ENCODE results near the gene MAP3K14. TPM values are rescaled to one million over a fixed set of nuclear protein-coding genes. Genes with fewer than 3 reads are reported as not detected.
A peak's percentile ranks its signal among the peaks of the same experiment; 100 is the strongest.
"Not testable (repeated sequence)": the region's sequence is repeated elsewhere in the genome, so short reads cannot be mapped to it uniquely, and the experiment has no call there.

The MAP3K14 gene
- total and polyA plus RNA-seq, 2 experiments from 2014 or later = 2.3 to 3.0 TPM

- DNase-seq (ENCODE audit: low spot score) = no peak
- H4K20me1 ChIP-seq (ENCODE audit: insufficient read depth, poor library complexity, severe bottlenecking) = no peaks in the 10 kb centered on the region
- WGBS (ENCODE audit: low lambda C conversion rate, missing lambda C conversion rate) = 97% methylated on average over 4 of the region's 4 CpGs
- H2AFZ ChIP-seq = no peak overlapping the region
- H3K9me3 ChIP-seq (ENCODE audit: low read depth) = no peaks in the 10 kb centered on the region
- no peaks in the 10 kb centered on the region for H3K36me3 ChIP-seq (replicated peaks; ENCODE audit: insufficient read depth, low read depth)
- no peak overlapping the region for H3K27ac ChIP-seq
- H3K4me3 ChIP-seq = no peak overlapping the region
- H3K4me2 ChIP-seq = no peak overlapping the region
- H3K9me2 ChIP-seq (replicated peaks; ENCODE audit: insufficient read depth) = no peaks in the 10 kb centered on the region
- peaks cover 1% of the 10 kb centered on the region for H3K4me1 ChIP-seq (ENCODE audit: insufficient read depth)
- H3K27me3 ChIP-seq = no peaks in the 10 kb centered on the region
- TF ChIP-seq EZH2 (IDR thresholded peaks at IDR 0.05; ENCODE audit: borderline replicate concordance) = no peak
- no peak for TF ChIP-seq CTCF (IDR thresholded peaks at IDR 0.05; ENCODE audit: poor library complexity)
- no peak for TF ChIP-seq EZH2phosphoT487 (IDR thresholded peaks at IDR 0.05; ENCODE audit: low read depth, severe bottlenecking, unreplicated experiment)
- H3K79me2 ChIP-seq = peaks cover 2% of the 10 kb centered on the region
These were observed 62.9 kb downstream of the MAP3K14 start for GRCh38 chr17:45253879-45254278.

- H3K27ac ChIP-seq; H2AFZ ChIP-seq; H3K36me3 ChIP-seq (replicated peaks; ENCODE audit: insufficient read depth, low read depth); H3K4me2 ChIP-seq; H3K4me3 ChIP-seq; H3K79me2 ChIP-seq; H3K4me1 ChIP-seq (ENCODE audit: insufficient read depth); H3K9me3 ChIP-seq (ENCODE audit: low read depth); DNase-seq (ENCODE audit: low spot score); H3K27me3 ChIP-seq; H3K9me2 ChIP-seq (replicated peaks; ENCODE audit: insufficient read depth); H4K20me1 ChIP-seq (ENCODE audit: insufficient read depth, poor library complexity, severe bottlenecking): not testable (repeated sequence)
- WGBS (ENCODE audit: low lambda C conversion rate, missing lambda C conversion rate) = 94% methylated on average over 7 of the region's 7 CpGs
These were observed 63.6 kb downstream of the MAP3K14 start for GRCh38 chr17:45253237-45253636.

GRCh38 chr17:45251931-45252330 lies 64.9 kb downstream of the MAP3K14 start:
- H4K20me1 ChIP-seq (ENCODE audit: insufficient read depth, poor library complexity, severe bottlenecking) = no peaks in the 10 kb centered on the region
- H3K36me3 ChIP-seq (replicated peaks; ENCODE audit: insufficient read depth, low read depth) = no peaks in the 10 kb centered on the region
- no peaks in the 10 kb centered on the region for H3K27me3 ChIP-seq
- TF ChIP-seq CTCF (IDR thresholded peaks at IDR 0.05; ENCODE audit: poor library complexity) (no peak), EZH2 (IDR thresholded peaks at IDR 0.05; ENCODE audit: borderline replicate concordance) (no peak), EZH2phosphoT487 (IDR thresholded peaks at IDR 0.05; ENCODE audit: low read depth, severe bottlenecking, unreplicated experiment) (no peak)
- H3K4me1 ChIP-seq (ENCODE audit: insufficient read depth) = peaks cover 5% of the 10 kb centered on the region
- H3K9me3 ChIP-seq (ENCODE audit: low read depth) = no peaks in the 10 kb centered on the region
- peaks cover 6% of the 10 kb centered on the region for H3K79me2 ChIP-seq
- H3K4me2 ChIP-seq = no peak overlapping the region
- no peak overlapping the region for H2AFZ ChIP-seq
- H3K27ac ChIP-seq = no peak overlapping the region
- DNase-seq (ENCODE audit: low spot score) = no peak
- no peak overlapping the region for H3K4me3 ChIP-seq
- no peaks in the 10 kb centered on the region for H3K9me2 ChIP-seq (replicated peaks; ENCODE audit: insufficient read depth)
- WGBS (ENCODE audit: low lambda C conversion rate, missing lambda C conversion rate) = 90% methylated on average over 7 of the region's 7 CpGs

- peaks cover 6% of the 10 kb centered on the region for H3K79me2 ChIP-seq
- H3K27me3 ChIP-seq = no peaks in the 10 kb centered on the region
- peak overlapping the region; percentile 92 for H2AFZ ChIP-seq
- H3K4me3 ChIP-seq = peak overlapping the region; percentile 61
- no peaks in the 10 kb centered on the region for H3K9me2 ChIP-seq (replicated peaks; ENCODE audit: insufficient read depth)
- DNase-seq (ENCODE audit: low spot score) = peak; percentile 82
- H3K36me3 ChIP-seq (replicated peaks; ENCODE audit: insufficient read depth, low read depth) = no peaks in the 10 kb centered on the region
- H3K27ac ChIP-seq = peak overlapping the region; percentile 93
- TF ChIP-seq EZH2 (IDR thresholded peaks at IDR 0.05; ENCODE audit: borderline replicate concordance) = no peak
- no peak for TF ChIP-seq EZH2phosphoT487 (IDR thresholded peaks at IDR 0.05; ENCODE audit: low read depth, severe bottlenecking, unreplicated experiment)
- no peak for TF ChIP-seq CTCF (IDR thresholded peaks at IDR 0.05; ENCODE audit: poor library complexity)
- H3K4me2 ChIP-seq = peak overlapping the region; percentile 94
- peaks cover 11% of the 10 kb centered on the region for H3K4me1 ChIP-seq (ENCODE audit: insufficient read depth)
- H3K9me3 ChIP-seq (ENCODE audit: low read depth) = no peaks in the 10 kb centered on the region
- no peaks in the 10 kb centered on the region for H4K20me1 ChIP-seq (ENCODE audit: insufficient read depth, poor library complexity, severe bottlenecking)
- WGBS (ENCODE audit: low lambda C conversion rate, missing lambda C conversion rate) = 17% methylated on average over 26 of the region's 39 CpGs
These were observed 68.5 kb downstream of the MAP3K14 start for GRCh38 chr17:45248132-45248957.
